HCT116 (cell line): ENCODE measurements around the gene SRPK2. TPM values are rescaled to one million over a fixed set of nuclear protein-coding genes. Genes with fewer than 3 reads are reported as not detected.

Experiments used
- ATAC-seq: fragments of 200-7000 bp; cut with Tn5 transposase; 2 replicates; pipeline ENCODE4 v1.9.1; 2020; ENCODE audit warnings: mild to moderate bottlenecking, moderate library complexity
- BruUV-seq: library from RNA; stranded (reverse); fragments of 400-500 nt; replicated peaks from 2 replicates; lab custom pipeline; 2021; lab: Mats Ljungman, UMichigan
- CTCF ChIA-PET: fragments of 300-600 bp; sonication (Branson Sonifier 250); formaldehyde crosslinking; loops from one replicate; lab custom pipeline; 2021; ENCODE audit warnings: antibody characterized with exemption; lab: Charles Lee
- POLR2A ChIA-PET: fragments of 300-600, 350-600 bp; sonication (Branson Sonifier 250); formaldehyde crosslinking; loops from one replicate; lab custom pipeline; 2021; ENCODE audit warnings: antibody characterized with exemption; lab: Charles Lee
- RAD21 ChIA-PET, 2 experiments: fragments of 300-600 bp; sonication (Branson Sonifier 250); formaldehyde crosslinking; loops; one replicate each; lab custom pipeline; 2023; ENCODE audit warnings: low total read pairs in 2 of 2; ENCODE audit not compliant: uncharacterized antibody in 2 of 2, unreplicated experiment in 2 of 2, low non-redundant PET in 1 of 2; lab: Charles Lee
- DNase-seq: peaks from one replicate; pipeline ENCODE4 v3.0.0-alpha.2; 2010; ENCODE audit warnings: low read depth, low spot score
- H2AFZ ChIP-seq: fragments of 200-600 bp; shearing (Covaris generic), sonication (generic); 2 replicates; pipeline ENCODE4 v1.6.1; 2017; ENCODE audit warnings: low read depth, mixed run types, mixed read lengths, antibody characterized with exemption, low read length; ENCODE audit not compliant: poor library complexity, severe bottlenecking
- H3K27ac ChIP-seq: 2 replicates; pipeline ENCODE4 v1.5.1; 2012; ENCODE audit warnings: low read depth, low read length
- H3K27me3 ChIP-seq: fragments of 200-600 bp; sonication (generic); 2 replicates; pipeline ENCODE4 v1.6.1; 2016; ENCODE audit warnings: mixed run types, low read length, mixed read lengths; ENCODE audit not compliant: insufficient read depth
- H3K36me3 ChIP-seq, 2 experiments: fragments of 200-500 bp in 1 of 2; fragments of 200-600 bp in 1 of 2; sonication (Bioruptor generic) in 1 of 2; sonication (generic) in 1 of 2; 2 replicates each; pipeline versions ENCODE4 v1.5.1 to v1.6.1; 2014 to 2016; ENCODE audit warnings: low read length in 2 of 2, inconsistent platforms in 1 of 2, mixed read lengths in 1 of 2, mixed run types in 1 of 2; ENCODE audit not compliant: insufficient read depth in 2 of 2, control insufficient read depth in 1 of 2
- H3K4me1 ChIP-seq, 2 experiments: fragments of 200-600 bp in 1 of 2; sonication (generic) in 1 of 2; 2 replicates each; pipeline versions ENCODE4 v1.5.1 to v1.6.1; 2012 to 2017; ENCODE audit warnings: low read length in 2 of 2, inconsistent platforms in 1 of 2, mild to moderate bottlenecking in 1 of 2, mixed read lengths in 1 of 2, mixed run types in 1 of 2, moderate library complexity in 1 of 2; ENCODE audit not compliant: insufficient read depth in 2 of 2, control insufficient read depth in 1 of 2
- H3K4me2 ChIP-seq: fragments of 200-600 bp; sonication (generic); 2 replicates; pipeline ENCODE4 v1.6.1; 2017; ENCODE audit warnings: mixed run types, low read length, mixed read lengths
- H3K4me3 ChIP-seq, 2 experiments: fragments of 200-600 bp in 1 of 2; sonication (generic) in 1 of 2; replicated peaks in 1 of 2; 2 replicates each; pipeline ENCODE4 v1.5.1; 2011 to 2016; ENCODE audit warnings: low read length in 2 of 2, control low read depth in 1 of 2, low read depth in 1 of 2, mild to moderate bottlenecking in 1 of 2, mixed read lengths in 1 of 2, mixed run types in 1 of 2
- H3K79me2 ChIP-seq: fragments of 200-600 bp; sonication (generic); 2 replicates; pipeline ENCODE4 v1.6.1; 2017; ENCODE audit warnings: mild to moderate bottlenecking, mixed run types, low read length, moderate library complexity, mixed read lengths; ENCODE audit not compliant: insufficient read depth
- H3K9ac ChIP-seq: fragments of 200-600 bp; sonication (generic); 2 replicates; pipeline ENCODE4 v1.6.1; 2016; ENCODE audit warnings: low read length, mixed read lengths
- H3K9me2 ChIP-seq: fragments of 200-600 bp; sonication (generic), shearing (Covaris generic); 2 replicates; pipeline ENCODE4 v1.6.1; 2017; ENCODE audit warnings: mixed run types, mild to moderate bottlenecking, moderate library complexity; ENCODE audit not compliant: insufficient read depth
- H3K9me3 ChIP-seq, 2 experiments: fragments of 200-500 bp in 1 of 2; fragments of 200-600 bp in 1 of 2; sonication (Bioruptor generic) in 1 of 2; sonication (generic) in 1 of 2; 2 replicates each; pipeline ENCODE4 v1.6.1; 2014 to 2017; ENCODE audit warnings: low read length in 2 of 2, mixed read lengths in 2 of 2, inconsistent platforms in 1 of 2, low read depth in 1 of 2, mild to moderate bottlenecking in 1 of 2, mixed run types in 1 of 2, moderate library complexity in 1 of 2; ENCODE audit not compliant: control insufficient read depth in 1 of 2, insufficient read depth in 1 of 2
- H4K20me1 ChIP-seq: fragments of 200-600 bp; sonication (generic), shearing (Covaris generic); 2 replicates; pipeline ENCODE4 v1.6.1; 2017; ENCODE audit warnings: mixed run types, mild to moderate bottlenecking, moderate library complexity; ENCODE audit not compliant: insufficient read depth
- CEBPB ChIP-seq: IDR thresholded peaks from 2 replicates; pipeline ENCODE4 v1.6.1; 2012; ENCODE audit warnings: low read depth
- EZH2phosphoT487 ChIP-seq: fragments of 200-600 bp; IDR thresholded peaks from 2 replicates; pipeline ENCODE4 v1.6.1; 2018; ENCODE audit warnings: antibody characterized with exemption, borderline replicate concordance
- FOSL1 ChIP-seq: IDR thresholded peaks from 2 replicates; pipeline ENCODE4 v1.6.1; 2012; ENCODE audit warnings: low read depth
- POLR2A ChIP-seq: IDR thresholded peaks from 2 replicates; pipeline ENCODE4 v1.7.0; 2011; ENCODE audit warnings: borderline replicate concordance; ENCODE audit not compliant: insufficient read depth, insufficient read length; ENCODE audit errors: extremely low read depth
- POLR2AphosphoS5 ChIP-seq: IDR thresholded peaks from 2 replicates; pipeline ENCODE4 v1.6.1; 2011; ENCODE audit warnings: mild to moderate bottlenecking, low read depth, low read length, moderate library complexity
- SIN3A ChIP-seq: IDR thresholded peaks from 2 replicates; pipeline ENCODE4 v1.6.1; 2012; ENCODE audit warnings: low read depth
- SP1 ChIP-seq: IDR thresholded peaks from 2 replicates; pipeline ENCODE4 v1.6.1; 2012; ENCODE audit warnings: low read depth
- SRF ChIP-seq: IDR thresholded peaks from 2 replicates; pipeline ENCODE4 v1.6.1; 2012; ENCODE audit warnings: low read depth
- TCF7L2 ChIP-seq: IDR thresholded peaks from 2 replicates; pipeline ENCODE4 v1.7.0; 2011; ENCODE audit warnings: borderline replicate concordance, inconsistent platforms; ENCODE audit not compliant: insufficient read depth, insufficient read length; ENCODE audit errors: extremely low read depth
- YY1 ChIP-seq: IDR thresholded peaks from 2 replicates; pipeline ENCODE4 v1.6.1; 2011; ENCODE audit warnings: low read length, low read depth, moderate library complexity, mild to moderate bottlenecking; ENCODE audit not compliant: insufficient replicate concordance; ENCODE audit errors: extremely low read depth
- ZFX ChIP-seq: fragments of 450-650 bp; IDR thresholded peaks from 2 replicates; pipeline ENCODE4 v1.6.1; 2017
- ZNF274 ChIP-seq: fragments of 200-500 bp; sonication (Bioruptor generic); IDR thresholded peaks from 2 replicates; pipeline ENCODE4 v1.6.1; 2014; ENCODE audit warnings: mild to moderate bottlenecking, low read depth, low read length, inconsistent platforms
- intact Hi-C: fragments of 100-400 bp; cut with micrococcal nuclease; formaldehyde crosslinking; loops from 2 replicates; pipeline ENCODE4 v1.10.0; 2022
- total RNA-seq: library from RNA; stranded (reverse); gene quantifications from one replicate; pipeline ENCODE4 v1.2.1, GENCODE V29; 2021; ENCODE audit not compliant: unreplicated experiment
- TF ChIP-seq, protein P1 (sequence below): IDR thresholded peaks from 2 replicates; pipeline ENCODE4 v1.6.1; 2012; ENCODE audit warnings: low read depth
- TF ChIP-seq, protein P2 (sequence below), 3 experiments: fragments of 200-600 bp in 1 of 3; sonication (generic) in 1 of 3; IDR thresholded peaks in 2 of 3; conservative IDR thresholded peaks in 1 of 3; 2 replicates each; pipeline ENCODE4 v1.5.1; 2012 to 2017; ENCODE audit warnings: low read depth in 2 of 3, low read length in 2 of 3, antibody characterized with exemption in 1 of 3, borderline replicate concordance in 1 of 3, control low read depth in 1 of 3, mild to moderate bottlenecking in 1 of 3, mixed read lengths in 1 of 3, mixed run types in 1 of 3, moderate library complexity in 1 of 3; ENCODE audit not compliant: insufficient read depth in 1 of 3
- TF ChIP-seq, protein P3 (sequence below): IDR thresholded peaks from 2 replicates; pipeline ENCODE4 v1.6.1; 2012
- TF ChIP-seq, protein P4 (sequence below): IDR thresholded peaks from 2 replicates; pipeline ENCODE4 v1.6.1; 2012
- TF ChIP-seq, protein P5 (sequence below): IDR thresholded peaks from 2 replicates; pipeline ENCODE4 v1.6.1; 2011; ENCODE audit warnings: mild to moderate bottlenecking, low read length, moderate library complexity; ENCODE audit not compliant: insufficient replicate concordance; ENCODE audit errors: extremely low read depth

Gene SRPK2
- total RNA-seq, 1 experiment from 2014 or later = 37.4 TPM

DNA sequence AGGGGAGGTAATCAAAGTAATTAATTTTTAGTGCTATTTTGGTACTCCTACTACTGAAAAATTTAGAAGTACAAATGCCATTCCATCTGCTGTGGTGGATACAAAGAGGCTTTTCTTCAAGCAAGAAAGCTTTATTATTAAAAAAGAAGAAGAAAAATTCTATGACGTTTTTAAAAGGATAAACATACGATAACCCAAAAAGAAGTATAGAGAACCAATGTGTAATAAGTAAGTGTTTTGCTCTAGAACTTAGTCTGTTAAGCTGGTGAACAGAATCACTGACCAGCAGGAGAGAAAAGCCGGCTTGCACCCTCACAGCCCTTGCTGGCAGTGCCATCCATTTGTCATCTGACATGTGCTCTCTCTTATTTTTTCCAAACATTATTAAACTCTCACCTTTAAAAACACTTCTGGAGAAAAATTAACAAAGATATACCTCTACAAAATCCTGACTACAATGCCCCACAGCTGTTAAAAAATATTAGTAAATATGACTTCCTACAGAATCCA lies 81.5 kb downstream of the SRPK2 start:
- ChIA-PET CTCF (no interaction called here), POLR2A (interaction anchor here (1.5 kb wide), 1 partner anchor 10 kb away, joined by 5 read pairs; no protein-coding TSS in a partner anchor), RAD21 (no interaction called here)
- Histone ChIP-seq H3K9me2 (no peaks in the 10 kb centered on the region), H3K27ac (no peak overlapping the region), H2AFZ (no peak overlapping the region), H3K27me3 (no peaks in the 10 kb centered on the region), H3K9ac (no peak overlapping the region), H4K20me1 (no peaks in the 10 kb centered on the region; the same call in 1 of the 2 replicates), H3K4me2 (no peak overlapping the region), H3K4me1 (peaks cover 5 to 12% of the 10 kb centered on the region in 2 experiments; a peak in 2 of 4 replicates), H3K9me3 (no peaks in the 10 kb centered on the region), H3K4me3 (no peak overlapping the region), H3K79me2 (peaks cover 46% of the 10 kb centered on the region)
- intact Hi-C loops = no loop called here
- ATAC-seq (no peak), DNase-seq (no peak)
- no TSS peak for BruUV-seq
- TF ChIP-seq ZFX = no peak
- no peak for TF ChIP-seq CEBPB
- TF ChIP-seq SP1 = no peak
- TF ChIP-seq TCF7L2 = no peak
- no peak for TF ChIP-seq YY1
- TF ChIP-seq SRF = no peak
- TF ChIP-seq, protein P1, sequence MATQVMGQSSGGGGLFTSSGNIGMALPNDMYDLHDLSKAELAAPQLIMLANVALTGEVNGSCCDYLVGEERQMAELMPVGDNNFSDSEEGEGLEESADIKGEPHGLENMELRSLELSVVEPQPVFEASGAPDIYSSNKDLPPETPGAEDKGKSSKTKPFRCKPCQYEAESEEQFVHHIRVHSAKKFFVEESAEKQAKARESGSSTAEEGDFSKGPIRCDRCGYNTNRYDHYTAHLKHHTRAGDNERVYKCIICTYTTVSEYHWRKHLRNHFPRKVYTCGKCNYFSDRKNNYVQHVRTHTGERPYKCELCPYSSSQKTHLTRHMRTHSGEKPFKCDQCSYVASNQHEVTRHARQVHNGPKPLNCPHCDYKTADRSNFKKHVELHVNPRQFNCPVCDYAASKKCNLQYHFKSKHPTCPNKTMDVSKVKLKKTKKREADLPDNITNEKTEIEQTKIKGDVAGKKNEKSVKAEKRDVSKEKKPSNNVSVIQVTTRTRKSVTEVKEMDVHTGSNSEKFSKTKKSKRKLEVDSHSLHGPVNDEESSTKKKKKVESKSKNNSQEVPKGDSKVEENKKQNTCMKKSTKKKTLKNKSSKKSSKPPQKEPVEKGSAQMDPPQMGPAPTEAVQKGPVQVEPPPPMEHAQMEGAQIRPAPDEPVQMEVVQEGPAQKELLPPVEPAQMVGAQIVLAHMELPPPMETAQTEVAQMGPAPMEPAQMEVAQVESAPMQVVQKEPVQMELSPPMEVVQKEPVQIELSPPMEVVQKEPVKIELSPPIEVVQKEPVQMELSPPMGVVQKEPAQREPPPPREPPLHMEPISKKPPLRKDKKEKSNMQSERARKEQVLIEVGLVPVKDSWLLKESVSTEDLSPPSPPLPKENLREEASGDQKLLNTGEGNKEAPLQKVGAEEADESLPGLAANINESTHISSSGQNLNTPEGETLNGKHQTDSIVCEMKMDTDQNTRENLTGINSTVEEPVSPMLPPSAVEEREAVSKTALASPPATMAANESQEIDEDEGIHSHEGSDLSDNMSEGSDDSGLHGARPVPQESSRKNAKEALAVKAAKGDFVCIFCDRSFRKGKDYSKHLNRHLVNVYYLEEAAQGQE = no peak
- no peak for TF ChIP-seq POLR2A
- no peak for TF ChIP-seq POLR2AphosphoS5
- TF ChIP-seq, protein P2, sequence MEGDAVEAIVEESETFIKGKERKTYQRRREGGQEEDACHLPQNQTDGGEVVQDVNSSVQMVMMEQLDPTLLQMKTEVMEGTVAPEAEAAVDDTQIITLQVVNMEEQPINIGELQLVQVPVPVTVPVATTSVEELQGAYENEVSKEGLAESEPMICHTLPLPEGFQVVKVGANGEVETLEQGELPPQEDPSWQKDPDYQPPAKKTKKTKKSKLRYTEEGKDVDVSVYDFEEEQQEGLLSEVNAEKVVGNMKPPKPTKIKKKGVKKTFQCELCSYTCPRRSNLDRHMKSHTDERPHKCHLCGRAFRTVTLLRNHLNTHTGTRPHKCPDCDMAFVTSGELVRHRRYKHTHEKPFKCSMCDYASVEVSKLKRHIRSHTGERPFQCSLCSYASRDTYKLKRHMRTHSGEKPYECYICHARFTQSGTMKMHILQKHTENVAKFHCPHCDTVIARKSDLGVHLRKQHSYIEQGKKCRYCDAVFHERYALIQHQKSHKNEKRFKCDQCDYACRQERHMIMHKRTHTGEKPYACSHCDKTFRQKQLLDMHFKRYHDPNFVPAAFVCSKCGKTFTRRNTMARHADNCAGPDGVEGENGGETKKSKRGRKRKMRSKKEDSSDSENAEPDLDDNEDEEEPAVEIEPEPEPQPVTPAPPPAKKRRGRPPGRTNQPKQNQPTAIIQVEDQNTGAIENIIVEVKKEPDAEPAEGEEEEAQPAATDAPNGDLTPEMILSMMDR (IDR thresholded peaks at IDR 0.05 in 2 of 3, conservative IDR thresholded peaks at IDR 0.05 in 1 of 3; ENCODE audit: borderline replicate concordance in 1 of 3, insufficient read depth in 1 of 3, low read depth in 2 of 3, low read length in 2 of 3) = no peak
- TF ChIP-seq ZNF274 = no peak
- TF ChIP-seq SIN3A = no peak
- TF ChIP-seq, protein P3, sequence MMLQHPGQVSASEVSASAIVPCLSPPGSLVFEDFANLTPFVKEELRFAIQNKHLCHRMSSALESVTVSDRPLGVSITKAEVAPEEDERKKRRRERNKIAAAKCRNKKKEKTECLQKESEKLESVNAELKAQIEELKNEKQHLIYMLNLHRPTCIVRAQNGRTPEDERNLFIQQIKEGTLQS = no peak
- TF ChIP-seq, protein P4, sequence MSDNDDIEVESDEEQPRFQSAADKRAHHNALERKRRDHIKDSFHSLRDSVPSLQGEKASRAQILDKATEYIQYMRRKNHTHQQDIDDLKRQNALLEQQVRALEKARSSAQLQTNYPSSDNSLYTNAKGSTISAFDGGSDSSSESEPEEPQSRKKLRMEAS = no peak
- TF ChIP-seq, protein P5, sequence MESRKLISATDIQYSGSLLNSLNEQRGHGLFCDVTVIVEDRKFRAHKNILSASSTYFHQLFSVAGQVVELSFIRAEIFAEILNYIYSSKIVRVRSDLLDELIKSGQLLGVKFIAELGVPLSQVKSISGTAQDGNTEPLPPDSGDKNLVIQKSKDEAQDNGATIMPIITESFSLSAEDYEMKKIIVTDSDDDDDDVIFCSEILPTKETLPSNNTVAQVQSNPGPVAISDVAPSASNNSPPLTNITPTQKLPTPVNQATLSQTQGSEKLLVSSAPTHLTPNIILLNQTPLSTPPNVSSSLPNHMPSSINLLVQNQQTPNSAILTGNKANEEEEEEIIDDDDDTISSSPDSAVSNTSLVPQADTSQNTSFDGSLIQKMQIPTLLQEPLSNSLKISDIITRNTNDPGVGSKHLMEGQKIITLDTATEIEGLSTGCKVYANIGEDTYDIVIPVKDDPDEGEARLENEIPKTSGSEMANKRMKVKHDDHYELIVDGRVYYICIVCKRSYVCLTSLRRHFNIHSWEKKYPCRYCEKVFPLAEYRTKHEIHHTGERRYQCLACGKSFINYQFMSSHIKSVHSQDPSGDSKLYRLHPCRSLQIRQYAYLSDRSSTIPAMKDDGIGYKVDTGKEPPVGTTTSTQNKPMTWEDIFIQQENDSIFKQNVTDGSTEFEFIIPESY = no peak
- TF ChIP-seq FOSL1 = no peak
- TF ChIP-seq EZH2phosphoT487 = no peak
- TF ChIP-seq, all 23 proteins: peak for 0
- H3K36me3 ChIP-seq = no peaks in the 10 kb centered on the region
